Endothelial cell of umbilical vein (primary cell): ENCODE results near the gene MYO5B.

Source experiments
- EZH2 ChIP-seq: IDR thresholded peaks from 2 replicates; pipeline ENCODE4 v1.6.1; 2012; ENCODE audit warnings: borderline replicate concordance, low read depth, mild to moderate bottlenecking, moderate library complexity, low read length, inconsistent platforms; ENCODE audit not compliant: severe bottlenecking
- FOS ChIP-seq: IDR thresholded peaks from 2 replicates; pipeline ENCODE4 v1.6.1; 2011; ENCODE audit warnings: mild to moderate bottlenecking, low read length, moderate library complexity, borderline replicate concordance; ENCODE audit not compliant: insufficient read depth
- GATA2 ChIP-seq: IDR thresholded peaks from 2 replicates; pipeline ENCODE4 v1.7.0; 2011; ENCODE audit warnings: low read depth, mild to moderate bottlenecking, moderate library complexity, mixed read lengths, low read length; ENCODE audit not compliant: insufficient read length, insufficient read depth
- JUN ChIP-seq: IDR thresholded peaks from 2 replicates; pipeline ENCODE4 v1.6.1; 2011; ENCODE audit warnings: borderline replicate concordance, low read depth; ENCODE audit not compliant: insufficient read length, insufficient read depth
- MYC ChIP-seq: IDR thresholded peaks from one replicate; pipeline ENCODE4 v1.6.1; 2011; ENCODE audit warnings: mild to moderate bottlenecking, low read depth, low read length
- POLR2A ChIP-seq: IDR thresholded peaks from 2 replicates; pipeline ENCODE4 v1.6.1; 2012; ENCODE audit warnings: low read depth, mild to moderate bottlenecking, control low read depth, low read length
- POLR2AphosphoS5 ChIP-seq: IDR thresholded peaks from 2 replicates; pipeline ENCODE4 v1.6.1; 2012; ENCODE audit warnings: low read depth, mild to moderate bottlenecking, control low read depth, low read length, moderate library complexity; ENCODE audit not compliant: insufficient read depth
- TF ChIP-seq, protein P1 (sequence below), 2 donors: IDR thresholded peaks; 1 replicate in 1 of 2; 2 replicates in 1 of 2; pipeline ENCODE4 v1.5.1; 2011; ENCODE audit warnings: low read length in 2 of 2, mild to moderate bottlenecking in 2 of 2, moderate library complexity in 2 of 2, control low read depth in 1 of 2, inconsistent platforms in 1 of 2, low read depth in 1 of 2; ENCODE audit not compliant: insufficient read depth in 1 of 2; ENCODE audit errors: extremely low read depth in 1 of 2
- TF ChIP-seq, protein P2 (sequence below): IDR thresholded peaks from 2 replicates; pipeline ENCODE4 v1.6.1; 2011; ENCODE audit not compliant: insufficient read depth, insufficient read length

GRCh38 chr18:49967171-49967570, 227.8 kb downstream of the MYO5B start:
- TF ChIP-seq, protein P1, sequence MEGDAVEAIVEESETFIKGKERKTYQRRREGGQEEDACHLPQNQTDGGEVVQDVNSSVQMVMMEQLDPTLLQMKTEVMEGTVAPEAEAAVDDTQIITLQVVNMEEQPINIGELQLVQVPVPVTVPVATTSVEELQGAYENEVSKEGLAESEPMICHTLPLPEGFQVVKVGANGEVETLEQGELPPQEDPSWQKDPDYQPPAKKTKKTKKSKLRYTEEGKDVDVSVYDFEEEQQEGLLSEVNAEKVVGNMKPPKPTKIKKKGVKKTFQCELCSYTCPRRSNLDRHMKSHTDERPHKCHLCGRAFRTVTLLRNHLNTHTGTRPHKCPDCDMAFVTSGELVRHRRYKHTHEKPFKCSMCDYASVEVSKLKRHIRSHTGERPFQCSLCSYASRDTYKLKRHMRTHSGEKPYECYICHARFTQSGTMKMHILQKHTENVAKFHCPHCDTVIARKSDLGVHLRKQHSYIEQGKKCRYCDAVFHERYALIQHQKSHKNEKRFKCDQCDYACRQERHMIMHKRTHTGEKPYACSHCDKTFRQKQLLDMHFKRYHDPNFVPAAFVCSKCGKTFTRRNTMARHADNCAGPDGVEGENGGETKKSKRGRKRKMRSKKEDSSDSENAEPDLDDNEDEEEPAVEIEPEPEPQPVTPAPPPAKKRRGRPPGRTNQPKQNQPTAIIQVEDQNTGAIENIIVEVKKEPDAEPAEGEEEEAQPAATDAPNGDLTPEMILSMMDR (IDR thresholded peaks at IDR 0.05; ENCODE audit: extremely low read depth in 1 of 2, insufficient read depth in 1 of 2, low read depth in 1 of 2, low read length in 2 of 2) = no peak
- TF ChIP-seq EZH2 (no peak), POLR2AphosphoS5 (no peak), JUN (no peak), POLR2A (no peak), GATA2 (no peak), MYC (no peak), FOS (no peak)
- TF ChIP-seq, protein P2, sequence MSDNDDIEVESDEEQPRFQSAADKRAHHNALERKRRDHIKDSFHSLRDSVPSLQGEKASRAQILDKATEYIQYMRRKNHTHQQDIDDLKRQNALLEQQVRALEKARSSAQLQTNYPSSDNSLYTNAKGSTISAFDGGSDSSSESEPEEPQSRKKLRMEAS = no peak
